IPS-15b (cell line): ENCODE data around the gene TRANK1.

Source experiments
- H3K27me3 ChIP-seq: one replicate; pipeline ENCODE4 v1.6.1; 2013; ENCODE audit warnings: low read length; ENCODE audit not compliant: control insufficient read depth, insufficient read depth
- H3K36me3 ChIP-seq: one replicate; pipeline ENCODE4 v1.6.1; 2013; ENCODE audit warnings: low read length; ENCODE audit not compliant: control insufficient read depth, insufficient read depth
- H3K4me1 ChIP-seq: one replicate; pipeline ENCODE4 v1.6.1; 2013; ENCODE audit warnings: mild to moderate bottlenecking, low read length; ENCODE audit not compliant: control insufficient read depth, insufficient read depth
- H3K4me3 ChIP-seq: one replicate; pipeline ENCODE4 v1.5.1; 2013; ENCODE audit warnings: low read depth, low read length
- H3K9ac ChIP-seq: one replicate; pipeline ENCODE4 v1.6.1; 2013; ENCODE audit warnings: low read depth, mild to moderate bottlenecking, low read length
- H3K9me3 ChIP-seq: one replicate; pipeline ENCODE4 v1.6.1; 2013; ENCODE audit warnings: mild to moderate bottlenecking, low read length; ENCODE audit not compliant: control insufficient read depth, insufficient read depth

Gene TRANK1

DNA sequence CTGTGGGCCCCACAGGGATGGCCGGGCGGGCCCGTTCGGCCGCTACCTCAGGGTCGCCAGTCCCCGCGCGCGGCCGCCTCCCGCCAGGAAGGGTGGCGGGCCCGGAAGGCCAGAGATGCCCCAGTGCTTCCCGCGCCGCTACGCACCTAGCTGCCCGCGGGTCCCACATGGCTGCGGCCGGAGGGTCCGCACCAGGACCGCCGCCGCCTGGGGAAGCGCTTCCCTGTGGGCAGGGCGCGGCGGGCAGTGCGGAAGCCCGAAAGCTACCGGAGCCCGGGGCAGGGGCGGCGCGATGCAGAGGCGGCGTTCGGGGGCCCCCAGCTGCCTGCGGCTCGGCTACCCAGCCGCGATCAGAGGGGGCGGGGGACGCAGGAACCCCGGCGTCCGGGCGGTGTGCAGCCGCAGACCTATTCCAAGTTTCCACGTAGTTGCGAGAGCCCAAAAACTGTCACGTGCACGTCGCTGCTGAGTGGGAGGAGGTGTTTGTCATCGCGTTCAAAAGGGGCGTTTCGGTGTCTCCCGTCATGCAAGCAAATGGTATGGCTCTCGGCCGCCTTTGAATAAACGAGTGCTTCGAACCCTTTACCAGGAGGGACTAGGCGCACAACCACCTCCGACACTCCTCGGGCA lies at the start of gene TRANK1:
TSS of gene TRANK1 (minus strand) at position 414 of the 630 bp plus-strand sequence. CDS start at position 169, 245 bp downstream.
- Histone ChIP-seq H3K9me3 (no peaks in the 10 kb centered on the region), H3K4me1 (peaks cover 3% of the 10 kb centered on the region), H3K9ac (peak within 1 kb of the TSS; percentile 62), H3K4me3 (peak within 1 kb of the TSS; percentile 75), H3K27me3 (peaks cover 23% of the 10 kb centered on the region), H3K36me3 (no peaks in the 10 kb centered on the region)

DNA sequence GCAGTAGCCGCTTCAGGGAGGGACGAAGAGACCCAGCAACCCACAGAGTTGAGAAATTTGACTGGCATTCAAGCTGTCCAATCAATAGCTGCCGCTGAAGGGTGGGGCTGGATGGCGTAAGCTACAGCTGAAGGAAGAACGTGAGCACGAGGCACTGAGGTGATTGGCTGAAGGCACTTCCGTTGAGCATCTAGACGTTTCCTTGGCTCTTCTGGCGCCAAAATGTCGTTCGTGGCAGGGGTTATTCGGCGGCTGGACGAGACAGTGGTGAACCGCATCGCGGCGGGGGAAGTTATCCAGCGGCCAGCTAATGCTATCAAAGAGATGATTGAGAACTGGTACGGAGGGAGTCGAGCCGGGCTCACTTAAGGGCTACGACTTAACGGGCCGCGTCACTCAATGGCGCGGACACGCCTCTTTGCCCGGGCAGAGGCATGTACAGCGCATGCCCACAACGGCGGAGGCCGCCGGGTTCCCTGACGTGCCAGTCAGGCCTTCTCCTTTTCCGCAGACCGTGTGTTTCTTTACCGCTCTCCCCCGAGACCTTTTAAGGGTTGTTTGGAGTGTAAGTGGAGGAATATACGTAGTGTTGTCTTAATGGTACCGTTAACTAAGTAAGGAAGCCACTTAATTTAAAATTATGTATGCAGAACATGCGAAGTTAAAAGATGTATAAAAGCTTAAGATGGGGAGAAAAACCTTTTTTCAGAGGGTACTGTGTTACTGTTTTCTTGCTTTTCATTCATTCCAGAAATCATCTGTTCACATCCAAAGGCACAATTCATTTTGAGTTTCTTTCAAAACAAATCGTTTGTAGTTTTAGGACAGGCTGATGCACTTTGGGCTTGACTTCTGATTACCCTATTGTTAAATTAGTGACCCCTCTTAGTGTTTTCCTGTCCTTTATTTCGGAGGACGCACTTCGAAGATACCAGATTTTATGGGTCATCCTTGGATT lies 48.8 kb upstream of the TRANK1 start, which contains the start of gene MLH1:
TSS of gene MLH1 (plus strand) at position 193 of the 958 bp plus-strand sequence. CDS start at position 223, 30 bp downstream.
- Histone ChIP-seq H3K36me3 (no peaks in the 10 kb centered on the region), H3K9ac (peak within 1 kb of the TSS; percentile 96), H3K4me1 (peaks cover 4% of the 10 kb centered on the region), H3K9me3 (no peaks in the 10 kb centered on the region), H3K4me3 (peak within 1 kb of the TSS; percentile 98), H3K27me3 (no peaks in the 10 kb centered on the region)

DNA sequence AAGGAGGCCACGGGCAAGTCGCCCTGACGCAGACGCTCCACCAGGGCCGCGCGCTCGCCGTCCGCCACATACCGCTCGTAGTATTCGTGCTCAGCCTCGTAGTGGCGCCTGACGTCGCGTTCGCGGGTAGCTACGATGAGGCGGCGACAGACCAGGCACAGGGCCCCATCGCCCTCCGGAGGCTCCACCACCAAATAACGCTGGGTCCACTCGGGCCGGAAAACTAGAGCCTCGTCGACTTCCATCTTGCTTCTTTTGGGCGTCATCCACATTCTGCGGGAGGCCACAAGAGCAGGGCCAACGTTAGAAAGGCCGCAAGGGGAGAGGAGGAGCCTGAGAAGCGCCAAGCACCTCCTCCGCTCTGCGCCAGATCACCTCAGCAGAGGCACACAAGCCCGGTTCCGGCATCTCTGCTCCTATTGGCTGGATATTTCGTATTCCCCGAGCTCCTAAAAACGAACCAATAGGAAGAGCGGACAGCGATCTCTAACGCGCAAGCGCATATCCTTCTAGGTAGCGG lies 48.0 kb upstream of the TRANK1 start, which contains the start of gene EPM2AIP1:
TSS of gene EPM2AIP1 (minus strand) at position 326 of the 520 bp plus-strand sequence. CDS start at position 272, 54 bp downstream.
- Histone ChIP-seq H3K4me3 (peak within 1 kb of the TSS; percentile 98), H3K4me1 (peaks cover 4% of the 10 kb centered on the region), H3K9ac (peak within 1 kb of the TSS; percentile 96), H3K36me3 (no peaks in the 10 kb centered on the region), H3K9me3 (no peaks in the 10 kb centered on the region), H3K27me3 (no peaks in the 10 kb centered on the region)

DNA sequence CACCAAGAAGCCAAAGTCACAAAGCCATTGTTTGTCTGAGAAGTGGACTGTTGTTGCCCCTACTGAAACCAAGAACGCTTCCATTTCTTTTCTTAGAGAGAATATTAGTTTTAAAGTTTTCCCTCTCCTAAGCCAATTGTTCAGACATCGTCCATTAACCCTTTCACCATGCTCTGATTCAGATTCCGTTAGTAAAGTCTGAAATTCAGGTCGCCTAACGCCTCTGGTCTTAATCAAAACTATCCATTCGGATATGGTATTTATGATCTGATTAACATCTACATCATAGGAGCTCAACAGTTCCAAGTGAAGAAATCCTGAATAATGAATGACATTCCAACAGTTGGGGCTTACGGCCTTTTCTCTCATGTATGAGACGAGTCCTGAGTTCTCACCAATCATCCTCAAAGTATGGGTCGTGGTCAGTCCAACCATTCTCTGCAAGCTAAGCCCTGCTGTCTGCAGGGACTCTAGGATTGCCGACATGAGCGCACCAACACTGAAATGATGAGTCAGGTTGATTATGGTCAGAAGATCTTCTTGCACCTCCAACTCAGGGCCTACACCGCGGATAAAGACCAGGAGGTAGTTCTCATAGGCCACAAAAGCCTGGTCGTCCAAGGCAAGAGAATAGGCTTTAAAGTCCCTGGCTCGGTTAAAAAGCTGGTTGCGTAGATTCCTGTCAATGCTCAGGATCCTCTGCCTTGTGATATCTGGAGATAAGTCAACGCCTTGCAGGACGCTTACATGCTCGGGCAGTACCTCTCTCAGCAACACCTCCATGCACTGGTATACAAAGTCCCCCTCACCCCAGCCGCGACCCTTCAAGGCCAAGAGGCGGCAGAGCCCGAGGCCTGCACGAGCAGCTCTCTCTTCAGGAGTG lies 47.3 kb upstream of the TRANK1 start:
- Histone ChIP-seq H3K27me3 (no peaks in the 10 kb centered on the region), H3K4me1 (peaks cover 4% of the 10 kb centered on the region), H3K36me3 (no peaks in the 10 kb centered on the region), H3K9ac (peak overlapping the region; percentile 96), H3K9me3 (no peaks in the 10 kb centered on the region), H3K4me3 (peak overlapping the region; percentile 98)

DNA sequence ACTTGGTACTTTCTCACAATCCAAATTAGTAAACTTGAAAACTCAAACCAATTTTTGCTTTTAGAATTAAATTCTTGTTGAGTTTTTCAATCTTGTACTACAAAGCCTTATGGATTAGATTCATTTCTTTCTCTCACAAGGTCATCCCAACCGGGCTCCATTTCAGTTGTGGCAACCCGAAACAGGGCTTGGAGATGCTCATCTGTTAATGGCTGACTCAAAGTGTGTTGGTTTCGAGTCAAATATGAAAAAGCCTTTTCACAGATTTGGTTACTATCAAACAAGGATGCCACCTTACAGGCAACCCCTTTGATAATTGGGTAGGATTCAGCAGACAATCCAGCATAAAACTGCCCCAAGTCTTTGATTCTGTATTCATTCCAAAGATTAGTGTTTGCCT lies 46.3 kb upstream of the TRANK1 start:
- H3K9ac ChIP-seq = no peak overlapping the region
- no peaks in the 10 kb centered on the region for H3K27me3 ChIP-seq
- H3K36me3 ChIP-seq = no peaks in the 10 kb centered on the region
- H3K4me3 ChIP-seq = peak overlapping the region; percentile 98
- H3K9me3 ChIP-seq = no peaks in the 10 kb centered on the region
- peaks cover 4% of the 10 kb centered on the region for H3K4me1 ChIP-seq

DNA sequence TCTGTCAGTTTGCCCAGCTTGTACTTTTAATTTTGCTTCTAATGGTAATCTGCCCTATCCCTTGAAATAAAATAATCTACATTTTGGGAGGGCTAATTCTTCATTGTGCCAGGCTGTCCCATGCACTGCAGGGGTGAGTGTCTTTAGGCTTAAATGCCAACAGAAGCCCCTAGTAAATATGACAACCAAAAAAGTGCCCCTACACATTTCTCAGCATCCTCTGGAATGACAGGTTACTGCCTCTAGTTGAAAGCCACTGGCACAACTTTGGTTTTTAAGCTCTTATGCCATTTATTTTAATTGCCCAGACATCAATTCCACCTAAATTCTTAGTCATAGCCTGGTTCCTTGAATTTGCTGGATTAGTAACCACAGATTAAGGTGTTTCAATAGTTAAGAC lies 44.7 kb upstream of the TRANK1 start:
- Histone ChIP-seq H3K27me3 (no peaks in the 10 kb centered on the region), H3K36me3 (peaks cover 2% of the 10 kb centered on the region), H3K4me1 (peaks cover 4% of the 10 kb centered on the region), H3K4me3 (no peak overlapping the region), H3K9ac (no peak overlapping the region), H3K9me3 (no peaks in the 10 kb centered on the region)

DNA sequence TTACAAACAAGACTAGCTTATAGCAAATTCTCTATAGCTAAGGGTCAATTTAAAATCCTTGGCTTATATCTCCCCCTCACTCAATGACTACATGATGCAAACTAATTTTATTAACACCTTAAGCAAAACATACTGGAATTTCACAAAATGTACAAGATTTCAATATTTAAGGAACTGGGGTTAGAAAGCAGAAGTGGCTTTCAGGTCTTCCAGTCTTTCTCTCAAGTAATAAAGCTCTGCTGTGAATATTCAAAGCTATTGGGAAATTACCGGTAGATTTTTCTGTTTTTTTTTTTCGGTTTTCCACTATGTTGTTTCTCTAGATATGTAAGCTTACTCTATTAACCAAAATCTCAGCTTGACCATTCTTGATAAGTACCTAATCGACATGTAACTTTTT lies 44.2 kb upstream of the TRANK1 start:
- Histone ChIP-seq H3K4me1 (peaks cover 4% of the 10 kb centered on the region), H3K9ac (no peak overlapping the region), H3K4me3 (no peak overlapping the region), H3K27me3 (no peaks in the 10 kb centered on the region), H3K9me3 (no peaks in the 10 kb centered on the region), H3K36me3 (peaks cover 2% of the 10 kb centered on the region)

DNA sequence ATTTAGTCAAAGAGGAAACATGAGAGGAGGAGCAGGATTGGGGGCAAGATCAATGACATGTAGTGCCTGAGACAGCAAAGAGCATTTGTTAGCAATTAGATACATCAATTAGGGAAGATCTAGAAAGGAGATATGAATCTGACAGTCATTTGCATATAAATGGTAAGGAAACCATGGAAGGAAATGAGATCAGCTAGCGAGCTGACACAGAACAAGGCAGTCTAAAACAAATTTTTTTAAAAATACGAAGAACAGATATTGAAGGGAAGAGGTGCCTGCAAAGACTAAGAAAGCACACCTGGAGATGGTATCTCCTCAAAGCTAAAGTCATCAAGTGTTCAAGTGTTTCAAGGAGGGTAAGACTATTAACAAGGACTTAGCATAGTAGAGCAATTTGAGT lies 43.5 kb upstream of the TRANK1 start:
- Histone ChIP-seq H3K36me3 (peaks cover 2% of the 10 kb centered on the region), H3K4me3 (no peak overlapping the region), H3K9me3 (no peaks in the 10 kb centered on the region), H3K27me3 (no peaks in the 10 kb centered on the region), H3K4me1 (peaks cover 4% of the 10 kb centered on the region), H3K9ac (no peak overlapping the region)

DNA sequence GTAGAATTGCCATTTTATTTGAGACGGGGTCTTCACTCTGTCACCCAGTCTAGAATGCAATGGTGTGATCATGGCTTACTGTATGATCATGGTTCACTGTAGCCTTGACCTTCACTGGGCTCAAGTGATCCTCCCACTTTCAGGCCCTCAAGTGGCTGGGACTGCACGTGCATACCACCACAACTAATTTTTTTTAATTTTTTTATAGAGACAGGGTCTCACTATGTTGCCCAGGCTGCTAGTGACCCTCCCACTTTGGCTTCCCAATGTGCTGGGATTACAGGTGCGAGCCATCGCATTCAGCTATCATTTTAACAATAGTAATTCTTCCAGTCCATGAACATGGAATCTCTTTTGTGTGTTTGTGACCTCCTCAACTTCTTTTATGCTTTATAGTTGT lies 36.2 kb upstream of the TRANK1 start:
- H3K27me3 ChIP-seq = no peaks in the 10 kb centered on the region
- no peaks in the 10 kb centered on the region for H3K4me1 ChIP-seq
- no peak overlapping the region for H3K4me3 ChIP-seq
- peaks cover 6% of the 10 kb centered on the region for H3K36me3 ChIP-seq
- H3K9me3 ChIP-seq = no peaks in the 10 kb centered on the region
- H3K9ac ChIP-seq = no peak overlapping the region

DNA sequence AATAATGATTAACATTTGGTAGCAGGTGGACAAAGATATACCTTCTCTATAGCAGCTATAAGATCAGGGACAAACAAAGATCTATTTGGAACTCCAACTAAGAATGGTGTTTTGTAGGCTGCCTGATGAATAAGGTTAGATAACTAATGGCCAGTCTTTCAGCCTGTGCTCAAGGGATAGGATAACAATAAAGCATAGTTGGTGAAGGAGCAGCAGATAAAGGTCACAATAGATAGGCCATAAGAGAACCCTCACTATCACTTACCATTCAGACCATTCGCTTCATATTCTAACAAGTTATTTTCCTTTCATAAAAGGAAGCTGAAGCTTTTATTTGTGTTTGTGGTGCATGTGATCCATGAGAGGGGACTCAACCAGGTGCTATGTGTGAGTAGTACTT lies 28.3 kb upstream of the TRANK1 start:
- Histone ChIP-seq H3K36me3 (no peaks in the 10 kb centered on the region), H3K27me3 (no peaks in the 10 kb centered on the region), H3K9ac (no peak overlapping the region), H3K9me3 (no peaks in the 10 kb centered on the region), H3K4me1 (peaks cover 6% of the 10 kb centered on the region), H3K4me3 (no peak overlapping the region)

DNA sequence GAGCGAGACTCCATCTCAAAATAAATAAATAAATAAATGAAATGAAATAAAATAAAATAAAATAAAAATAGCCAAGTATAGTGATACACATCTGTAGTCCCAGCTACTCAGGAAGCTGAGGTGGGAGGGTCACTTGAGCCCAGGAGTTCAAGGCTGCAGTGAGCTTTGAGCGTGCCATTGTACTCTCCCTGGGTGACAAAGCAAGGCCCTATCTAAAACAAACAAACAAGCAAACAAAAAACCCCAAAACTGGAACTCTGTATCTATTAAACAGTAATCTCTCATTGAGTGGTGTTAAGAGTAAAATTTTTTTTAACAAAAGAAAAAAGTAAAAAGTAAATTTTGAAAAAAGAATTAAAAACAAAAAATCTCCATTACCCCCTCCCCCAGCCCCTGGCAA lies 27.3 kb upstream of the TRANK1 start:
- Histone ChIP-seq H3K4me1 (peaks cover 6% of the 10 kb centered on the region), H3K9ac (no peak overlapping the region), H3K36me3 (no peaks in the 10 kb centered on the region), H3K4me3 (no peak overlapping the region), H3K9me3 (no peaks in the 10 kb centered on the region), H3K27me3 (no peaks in the 10 kb centered on the region)
